ENCODE data around the gene PA2G4.
"Not testable (repeated sequence)": the region's sequence is repeated elsewhere in the genome, so short reads cannot be mapped to it uniquely, and the experiment has no call there.

PA2G4 gene

GRCh38 chr12:56104109-56104814, at the start of gene PA2G4:
Gene PA2G4, plus strand, starts transcription at chr12:56104559. Its CDS starts 179 bp downstream, at chr12:56104738.
- peak within 1 kb of the TSS; percentile 93 for H3K4me3 ChIP-seq (ENCODE audit: low read depth, low read length)

- H3K4me3 ChIP-seq (ENCODE audit: low read depth, low read length), result not testable (repeated sequence)
These were observed 44.4 kb upstream of the PA2G4 start for GRCh38 chr12:56059964-56060363.

- no peak overlapping the region for H3K4me3 ChIP-seq (ENCODE audit: low read depth, low read length)
These were observed 42.4 kb upstream of the PA2G4 start for GRCh38 chr12:56061982-56062381.

GRCh38 chr12:56062996-56063395, 41.4 kb upstream of the PA2G4 start:
- no peak overlapping the region for H3K4me3 ChIP-seq (ENCODE audit: low read depth, low read length)

- no peak overlapping the region for H3K4me3 ChIP-seq (ENCODE audit: low read depth, low read length)
These were observed 32.7 kb upstream of the PA2G4 start for GRCh38 chr12:56071648-56072047.

GRCh38 chr12:56074396-56074795, 30.0 kb upstream of the PA2G4 start:
- no peak overlapping the region for H3K4me3 ChIP-seq (ENCODE audit: low read depth, low read length)

- H3K4me3 ChIP-seq (ENCODE audit: low read depth, low read length), result not testable (repeated sequence)
These were observed 26.4 kb upstream of the PA2G4 start for GRCh38 chr12:56077966-56078365.

GRCh38 chr12:56078427-56078826, 25.9 kb upstream of the PA2G4 start:
- no peak overlapping the region for H3K4me3 ChIP-seq (ENCODE audit: low read depth, low read length)

GRCh38 chr12:56078931-56079722, 25.2 kb upstream of the PA2G4 start:
- H3K4me3 ChIP-seq (ENCODE audit: low read depth, low read length), result peak overlapping the region; percentile 86

- H3K4me3 ChIP-seq (ENCODE audit: low read depth, low read length), result peak within 1 kb of the TSS; percentile 86
These were observed 24.4 kb upstream of the PA2G4 start, which contains the start of gene ERBB3 for GRCh38 chr12:56079723-56080555. Gene ERBB3, plus strand, starts transcription at chr12:56080165. Its CDS starts 136 bp downstream, at chr12:56080301.

- peak overlapping the region; percentile 86 for H3K4me3 ChIP-seq (ENCODE audit: low read depth, low read length)
These were observed 23.7 kb upstream of the PA2G4 start for GRCh38 chr12:56080556-56081138.

- H3K4me3 ChIP-seq (ENCODE audit: low read depth, low read length), result peak overlapping the region; percentile 86
These were observed 22.7 kb upstream of the PA2G4 start for GRCh38 chr12:56081393-56082347.

- no peak overlapping the region for H3K4me3 ChIP-seq (ENCODE audit: low read depth, low read length)
These were observed 22.0 kb upstream of the PA2G4 start for GRCh38 chr12:56082382-56082781.

- no peak overlapping the region for H3K4me3 ChIP-seq (ENCODE audit: low read depth, low read length)
These were observed 21.4 kb upstream of the PA2G4 start for GRCh38 chr12:56082967-56083366.

- H3K4me3 ChIP-seq (ENCODE audit: low read depth, low read length), result no peak overlapping the region
These were observed 19.3 kb upstream of the PA2G4 start for GRCh38 chr12:56084958-56085543.

GRCh38 chr12:56086096-56086495, 18.3 kb upstream of the PA2G4 start:
- H3K4me3 ChIP-seq (ENCODE audit: low read depth, low read length), result no peak overlapping the region

- no peak overlapping the region for H3K4me3 ChIP-seq (ENCODE audit: low read depth, low read length)
These were observed 17.8 kb upstream of the PA2G4 start for GRCh38 chr12:56086608-56087007.

GRCh38 chr12:56087220-56087619, 17.1 kb upstream of the PA2G4 start:
- no peak overlapping the region for H3K4me3 ChIP-seq (ENCODE audit: low read depth, low read length)

- no peak overlapping the region for H3K4me3 ChIP-seq (ENCODE audit: low read depth, low read length)
These were observed 6.6 kb upstream of the PA2G4 start for GRCh38 chr12:56097738-56098137.
